ENCODE data around the gene SLC35E2B. TPM values are rescaled to one million over a fixed set of nuclear protein-coding genes. Genes with fewer than 3 reads are reported as not detected.
"Not testable (repeated sequence)": the region's sequence is repeated elsewhere in the genome, so short reads cannot be mapped to it uniquely, and the experiment has no call there.

SLC35E2B gene
- total RNA-seq, 1 experiment from 2014 or later = 41.7 TPM

- not testable (repeated sequence) for H3K23me2 ChIP-seq (ENCODE audit: insufficient read length, low read depth, low read length, poor library complexity, severe bottlenecking); H3K9me3 Mint-ChIP-seq; H4K20me1 ChIP-seq (ENCODE audit: control insufficient read depth, insufficient read depth, insufficient read length); H3K27ac Mint-ChIP-seq; H4K91ac ChIP-seq (ENCODE audit: insufficient read length, low read depth, low read length); H2BK20ac ChIP-seq (ENCODE audit: low read depth, low read length, poor library complexity, severe bottlenecking); H3K27me3 ChIP-seq (ENCODE audit: insufficient read depth, low read length); H2BK12ac ChIP-seq (ENCODE audit: insufficient read length, low read depth, low read length); H3K27ac ChIP-seq (ENCODE audit: insufficient read length, low read depth, low read length); DNase-seq; H3K79me2 ChIP-seq (ENCODE audit: insufficient read depth, low read length); H4K8ac ChIP-seq (replicated peaks; ENCODE audit: insufficient read length, low read depth, low read length); H2AK5ac ChIP-seq (ENCODE audit: insufficient read length, low read length); H2AFZ ChIP-seq (ENCODE audit: low read length); H3K56ac ChIP-seq (ENCODE audit: insufficient read length, low read depth, low read length); H3K23ac ChIP-seq (ENCODE audit: insufficient read length, low read depth, low read length); H3K4me2 ChIP-seq (ENCODE audit: insufficient read depth, insufficient read length, low read length); H4K5ac ChIP-seq (ENCODE audit: insufficient read length, low read depth, low read length); H3K4ac ChIP-seq (ENCODE audit: low read depth, low read length); H2BK120ac ChIP-seq (ENCODE audit: low read depth, low read length, poor library complexity, severe bottlenecking); H3K27me3 Mint-ChIP-seq (ENCODE audit: low read depth); H3K4me1 Mint-ChIP-seq; H3K79me1 ChIP-seq (ENCODE audit: insufficient read depth, low read depth, low read length, poor library complexity, severe bottlenecking); H3K14ac ChIP-seq (ENCODE audit: insufficient read depth, low read length); H2BK5ac ChIP-seq (ENCODE audit: insufficient read length, low read length); H3K9me3 ChIP-seq (ENCODE audit: control insufficient read depth, low read depth, low read length); H3K9ac ChIP-seq (ENCODE audit: extremely low read depth, insufficient read length, low read length); H3K4me1 ChIP-seq (ENCODE audit: insufficient read depth, low read length); H3T11ph ChIP-seq (ENCODE audit: low read length); H3K4me3 Mint-ChIP-seq; H2BK15ac ChIP-seq (ENCODE audit: low read depth, low read length); H3K18ac ChIP-seq (ENCODE audit: insufficient read length, low read depth, low read length)
- no CpG with 5 or more reads among the region's 14 CpGs for whole genome bisulfite sequencing (ENCODE audit: extremely low coverage, insufficient read length, low lambda C conversion rate)
- H3K36me3 Mint-ChIP-seq (ENCODE audit: insufficient read depth in 1 of 3, low read depth in 3 of 3) = peaks cover 4 to 10% (median 9%) of the 10 kb centered on the region in 3 experiments; a peak in 5 of 7 replicates
Measured at GRCh38 chr1:1637479-1637875, 55.1 kb downstream of the SLC35E2B start.

DNA sequence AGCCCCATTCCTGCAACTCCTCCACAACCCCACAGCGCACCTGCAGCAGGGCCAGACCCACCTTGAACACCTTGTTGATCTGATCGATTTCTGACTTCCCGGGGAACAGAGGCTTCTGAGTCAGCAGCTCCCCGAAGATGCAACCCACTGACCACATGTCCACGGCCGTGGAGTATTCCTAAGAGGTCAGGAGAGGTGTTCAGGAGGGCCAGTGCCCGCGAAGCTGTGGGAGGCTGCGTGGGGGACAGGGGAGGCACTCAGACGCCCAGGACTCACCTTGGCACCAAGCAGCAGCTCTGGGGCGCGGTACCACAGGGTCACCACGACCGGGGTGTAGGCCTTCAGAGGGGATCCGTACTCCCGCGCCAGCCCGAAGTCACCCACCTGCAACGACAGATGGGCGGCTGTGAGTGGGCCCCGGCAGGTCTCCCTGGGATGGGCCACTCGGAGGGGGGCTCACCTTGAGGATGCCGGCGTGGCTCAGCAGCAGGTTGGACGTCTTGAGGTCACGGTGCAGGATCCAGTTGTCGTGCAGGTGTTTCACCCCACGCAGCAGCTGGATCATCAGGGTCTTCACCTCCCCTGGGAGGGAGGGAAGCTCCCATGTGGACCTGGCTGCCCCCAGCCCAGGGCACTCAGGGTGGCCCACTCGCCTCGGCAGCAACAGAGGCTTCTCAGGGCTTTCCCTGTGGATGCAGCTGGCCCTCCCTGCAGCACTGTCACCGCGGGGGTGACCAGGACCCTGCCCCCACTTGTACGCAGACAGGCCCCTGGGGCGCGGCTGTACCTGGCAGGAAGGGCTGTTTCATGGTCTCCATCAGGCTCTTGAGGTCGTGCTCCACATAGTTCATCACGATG, 55.7 kb downstream of the SLC35E2B start:
- H3K4ac ChIP-seq (ENCODE audit: low read depth, low read length); H3K9me3 ChIP-seq (ENCODE audit: control insufficient read depth, low read depth, low read length); H3K14ac ChIP-seq (ENCODE audit: insufficient read depth, low read length); H2BK12ac ChIP-seq (ENCODE audit: insufficient read length, low read depth, low read length); H3K4me1 ChIP-seq (ENCODE audit: insufficient read depth, low read length); H4K91ac ChIP-seq (ENCODE audit: insufficient read length, low read depth, low read length); H3K4me3 Mint-ChIP-seq; H3K56ac ChIP-seq (ENCODE audit: insufficient read length, low read depth, low read length); DNase-seq; H3K4me2 ChIP-seq (ENCODE audit: insufficient read depth, insufficient read length, low read length); H3K27ac ChIP-seq (ENCODE audit: insufficient read length, low read depth, low read length); H3K27ac Mint-ChIP-seq; H3K23ac ChIP-seq (ENCODE audit: insufficient read length, low read depth, low read length); H2BK5ac ChIP-seq (ENCODE audit: insufficient read length, low read length); H3T11ph ChIP-seq (ENCODE audit: low read length); H3K23me2 ChIP-seq (ENCODE audit: insufficient read length, low read depth, low read length, poor library complexity, severe bottlenecking); H2AK5ac ChIP-seq (ENCODE audit: insufficient read length, low read length); H3K27me3 ChIP-seq (ENCODE audit: insufficient read depth, low read length); H3K9ac ChIP-seq (ENCODE audit: extremely low read depth, insufficient read length, low read length); H3K4me1 Mint-ChIP-seq; H3K79me1 ChIP-seq (ENCODE audit: insufficient read depth, low read depth, low read length, poor library complexity, severe bottlenecking); H4K8ac ChIP-seq (replicated peaks; ENCODE audit: insufficient read length, low read depth, low read length); H3K27me3 Mint-ChIP-seq (ENCODE audit: low read depth); H4K5ac ChIP-seq (ENCODE audit: insufficient read length, low read depth, low read length); H3K9me3 Mint-ChIP-seq; H2BK15ac ChIP-seq (ENCODE audit: low read depth, low read length); H4K20me1 ChIP-seq (ENCODE audit: control insufficient read depth, insufficient read depth, insufficient read length); H2AFZ ChIP-seq (ENCODE audit: low read length); H3K18ac ChIP-seq (ENCODE audit: insufficient read length, low read depth, low read length); H2BK120ac ChIP-seq (ENCODE audit: low read depth, low read length, poor library complexity, severe bottlenecking); H3K79me2 ChIP-seq (ENCODE audit: insufficient read depth, low read length); H2BK20ac ChIP-seq (ENCODE audit: low read depth, low read length, poor library complexity, severe bottlenecking): not testable (repeated sequence)
- no CpG with 5 or more reads among the region's 37 CpGs for WGBS (ENCODE audit: extremely low coverage, insufficient read length, low lambda C conversion rate)
- H3K36me3 Mint-ChIP-seq (ENCODE audit: insufficient read depth in 1 of 3, low read depth in 3 of 3) = peaks cover 4 to 10% (median 9%) of the 10 kb centered on the region in 3 experiments; a peak in 5 of 7 replicates
